IPS-NIHi7 (cell line): ENCODE measurements around the gene CCDC92.
"Not testable (repeated sequence)": the region's sequence is repeated elsewhere in the genome, so short reads cannot be mapped to it uniquely, and the experiment has no call there.

Experiments
- DNase-seq: peaks from one replicate; pipeline ENCODE4 v3.0.0; 2012; ENCODE audit warnings: mixed read lengths; ENCODE audit errors: extremely low spot score

Gene CCDC92

GRCh38 chr12:123936956-123937706 is 35.5 kb downstream of the CCDC92 start:
- DNase-seq, result no peak

- no peak for DNase-seq
These were observed 36.2 kb downstream of the CCDC92 start for GRCh38 chr12:123936471-123936870.

- DNase-seq, result no peak
These were observed 36.7 kb downstream of the CCDC92 start for GRCh38 chr12:123935956-123936355.

GRCh38 chr12:123934829-123935228 is 37.8 kb downstream of the CCDC92 start:
- no peak for DNase-seq

- no peak for DNase-seq
These were observed 38.5 kb downstream of the CCDC92 start for GRCh38 chr12:123934016-123934620.

GRCh38 chr12:123933214-123933613 is 39.4 kb downstream of the CCDC92 start:
- no peak for DNase-seq

- no peak for DNase-seq
These were observed 40.8 kb downstream of the CCDC92 start for GRCh38 chr12:123931686-123932321.

- DNase-seq, result no peak
These were observed 42.6 kb downstream of the CCDC92 start for GRCh38 chr12:123929946-123930583.

- DNase-seq, result no peak
These were observed 43.7 kb downstream of the CCDC92 start for GRCh38 chr12:123928897-123929296.

- peak; percentile 36 for DNase-seq
These were observed 44.3 kb downstream of the CCDC92 start for GRCh38 chr12:123928274-123928865.

GRCh38 chr12:123924539-123924938 is 48.1 kb downstream of the CCDC92 start:
- no peak for DNase-seq

- no peak for DNase-seq
These were observed 48.7 kb downstream of the CCDC92 start for GRCh38 chr12:123923927-123924326.

GRCh38 chr12:123923038-123923437 is 49.6 kb downstream of the CCDC92 start:
- DNase-seq, result no peak

GRCh38 chr12:123919980-123920360 is 52.7 kb downstream of the CCDC92 start:
- DNase-seq, result no peak

- no peak for DNase-seq
These were observed 55.2 kb downstream of the CCDC92 start for GRCh38 chr12:123917337-123917850.

- DNase-seq, result no peak
These were observed 55.9 kb downstream of the CCDC92 start for GRCh38 chr12:123916729-123917128.

GRCh38 chr12:123914726-123915333 is 57.8 kb downstream of the CCDC92 start:
- DNase-seq, result peak; percentile 51

- no peak for DNase-seq
These were observed 59.9 kb downstream of the CCDC92 start for GRCh38 chr12:123912415-123913380.

GRCh38 chr12:123911672-123912409 is 60.8 kb downstream of the CCDC92 start:
- not testable (repeated sequence) for DNase-seq
